Astrocyte (in vitro differentiated cells and primary cell): ENCODE results near the gene DZIP1. TPM values are rescaled to one million over a fixed set of nuclear protein-coding genes. Genes with fewer than 3 reads are reported as not detected.

ENCODE experiments used
- DNase-seq: peaks from one replicate; pipeline ENCODE4 v3.0.0-alpha.2; 2010; ENCODE audit warnings: low read depth
- FAIRE-seq: peaks from 2 replicates; lab custom pipeline; 2011; peaks lifted over from hg19 to GRCh38; lab: Jason Lieb, UNC
- H2AFZ ChIP-seq: 2 replicates; pipeline ENCODE4 v1.6.0; 2012; ENCODE audit warnings: low read depth, low read length, inconsistent platforms
- H3K27ac ChIP-seq: 2 replicates; pipeline ENCODE4 v1.5.1; 2011; ENCODE audit warnings: low read depth, low read length, inconsistent platforms
- H3K27me3 ChIP-seq: 2 replicates; pipeline ENCODE4 v1.6.0; 2011; ENCODE audit warnings: low read length, inconsistent platforms; ENCODE audit not compliant: insufficient read depth
- H3K36me3 ChIP-seq: 2 replicates; pipeline ENCODE4 v1.5.1; 2011; ENCODE audit warnings: low read length, inconsistent platforms; ENCODE audit not compliant: insufficient read depth
- H3K4me1 ChIP-seq: 2 replicates; pipeline ENCODE4 v1.5.1; 2011; ENCODE audit warnings: low read length, inconsistent platforms; ENCODE audit not compliant: insufficient read depth
- H3K4me2 ChIP-seq: 2 replicates; pipeline ENCODE4 v1.6.0; 2012; ENCODE audit warnings: low read length, inconsistent platforms
- H3K4me3 ChIP-seq: 2 replicates; pipeline ENCODE4 v1.5.1; 2011; ENCODE audit warnings: low read depth, mild to moderate bottlenecking, low read length, inconsistent platforms; ENCODE audit not compliant: insufficient read depth
- H3K79me2 ChIP-seq: 2 replicates; pipeline ENCODE4 v1.6.0; 2012; ENCODE audit warnings: mild to moderate bottlenecking, low read length, inconsistent platforms; ENCODE audit not compliant: insufficient read depth
- H3K9ac ChIP-seq: 2 replicates; pipeline ENCODE4 v1.6.0; 2012; ENCODE audit warnings: mild to moderate bottlenecking, low read length, inconsistent platforms
- H3K9me3 ChIP-seq: 2 replicates; pipeline ENCODE4 v1.5.1; 2012; ENCODE audit warnings: low read depth, mild to moderate bottlenecking, low read length, inconsistent platforms; ENCODE audit not compliant: insufficient read depth
- H4K20me1 ChIP-seq: 2 replicates; pipeline ENCODE4 v1.6.0; 2012; ENCODE audit warnings: low read length, inconsistent platforms; ENCODE audit not compliant: insufficient read depth
- H3K27ac Mint-ChIP-seq: one replicate; pipeline ENCODE4 v1.8.0; 2021; ENCODE audit warnings: mild to moderate bottlenecking, mixed read lengths; ENCODE audit not compliant: unreplicated experiment
- H3K27me3 Mint-ChIP-seq: one replicate; pipeline ENCODE4 v1.8.0; 2021; ENCODE audit warnings: low read depth, mixed read lengths; ENCODE audit not compliant: unreplicated experiment
- H3K36me3 Mint-ChIP-seq: one replicate; pipeline ENCODE4 v1.8.0; 2021; ENCODE audit warnings: low read depth, mixed read lengths; ENCODE audit not compliant: unreplicated experiment
- H3K4me1 Mint-ChIP-seq: one replicate; pipeline ENCODE4 v1.8.0; 2021; ENCODE audit warnings: low read depth, mixed read lengths; ENCODE audit not compliant: unreplicated experiment
- H3K4me3 Mint-ChIP-seq: one replicate; pipeline ENCODE4 v1.8.0; 2021; ENCODE audit warnings: mild to moderate bottlenecking, moderate library complexity, mixed read lengths; ENCODE audit not compliant: unreplicated experiment
- H3K9me3 Mint-ChIP-seq: one replicate; pipeline ENCODE4 v1.8.0; 2021; ENCODE audit warnings: mild to moderate bottlenecking, mixed read lengths; ENCODE audit not compliant: unreplicated experiment
- EZH2 ChIP-seq: IDR thresholded peaks from 2 replicates; pipeline ENCODE4 v1.6.1; 2012; ENCODE audit warnings: mild to moderate bottlenecking, low read length, inconsistent platforms; ENCODE audit not compliant: insufficient read depth
- total RNA-seq: library from RNA; stranded (reverse); gene quantifications from 2 replicates; pipeline ENCODE4 v1.2.1, GENCODE V29; 2021
- TF ChIP-seq, protein P1 (sequence below): IDR thresholded peaks from 2 replicates; pipeline ENCODE4 v1.5.1; 2011; ENCODE audit warnings: low read depth, mild to moderate bottlenecking, inconsistent platforms, low read length, moderate library complexity; ENCODE audit not compliant: insufficient read depth

Gene DZIP1
- total RNA-seq, 1 donor from 2014 or later = 52.4 TPM

DNA sequence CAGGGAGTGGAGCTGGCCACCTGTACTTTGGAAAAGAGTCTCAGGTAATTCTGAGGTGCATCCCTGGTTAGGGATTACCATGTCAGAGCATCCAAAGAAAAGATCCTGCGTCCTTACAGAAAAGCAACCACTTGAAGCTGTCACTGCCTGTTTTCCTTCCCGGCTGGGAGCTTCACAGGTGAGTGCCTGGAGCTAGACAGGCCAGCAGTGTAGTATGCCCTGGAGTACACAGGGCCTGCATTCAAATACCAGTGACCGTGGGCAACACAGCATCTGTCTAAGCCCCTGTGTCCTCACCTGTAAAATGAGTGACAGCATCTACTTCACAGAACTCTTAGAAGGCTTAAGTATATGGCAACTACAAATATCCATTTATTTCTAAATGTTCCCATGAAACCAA lies 29.0 kb downstream of the DZIP1 start:
- no peaks in the 10 kb centered on the region for H3K9me3 ChIP-seq
- Mint-ChIP-seq H3K36me3 (peaks cover 21% of the 10 kb centered on the region), H3K27me3 (no peaks in the 10 kb centered on the region), H3K4me1 (peaks cover 15% of the 10 kb centered on the region), H3K27ac (no peak overlapping the region), H3K9me3 (no peaks in the 10 kb centered on the region), H3K4me3 (no peak overlapping the region)
- H2AFZ ChIP-seq = no peak overlapping the region
- H3K4me2 ChIP-seq = no peak overlapping the region
- peaks cover 24% of the 10 kb centered on the region for H4K20me1 ChIP-seq
- no peak for TF ChIP-seq EZH2
- TF ChIP-seq, protein P1, sequence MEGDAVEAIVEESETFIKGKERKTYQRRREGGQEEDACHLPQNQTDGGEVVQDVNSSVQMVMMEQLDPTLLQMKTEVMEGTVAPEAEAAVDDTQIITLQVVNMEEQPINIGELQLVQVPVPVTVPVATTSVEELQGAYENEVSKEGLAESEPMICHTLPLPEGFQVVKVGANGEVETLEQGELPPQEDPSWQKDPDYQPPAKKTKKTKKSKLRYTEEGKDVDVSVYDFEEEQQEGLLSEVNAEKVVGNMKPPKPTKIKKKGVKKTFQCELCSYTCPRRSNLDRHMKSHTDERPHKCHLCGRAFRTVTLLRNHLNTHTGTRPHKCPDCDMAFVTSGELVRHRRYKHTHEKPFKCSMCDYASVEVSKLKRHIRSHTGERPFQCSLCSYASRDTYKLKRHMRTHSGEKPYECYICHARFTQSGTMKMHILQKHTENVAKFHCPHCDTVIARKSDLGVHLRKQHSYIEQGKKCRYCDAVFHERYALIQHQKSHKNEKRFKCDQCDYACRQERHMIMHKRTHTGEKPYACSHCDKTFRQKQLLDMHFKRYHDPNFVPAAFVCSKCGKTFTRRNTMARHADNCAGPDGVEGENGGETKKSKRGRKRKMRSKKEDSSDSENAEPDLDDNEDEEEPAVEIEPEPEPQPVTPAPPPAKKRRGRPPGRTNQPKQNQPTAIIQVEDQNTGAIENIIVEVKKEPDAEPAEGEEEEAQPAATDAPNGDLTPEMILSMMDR = no peak
- H3K79me2 ChIP-seq = no peaks in the 10 kb centered on the region
- no peak for DNase-seq
- H3K36me3 ChIP-seq = peaks cover 49% of the 10 kb centered on the region
- H3K9ac ChIP-seq = no peak overlapping the region
- no peak for FAIRE-seq
- no peak overlapping the region for H3K4me3 ChIP-seq
- H3K27ac ChIP-seq = no peak overlapping the region
- H3K4me1 ChIP-seq = no peaks in the 10 kb centered on the region
- no peaks in the 10 kb centered on the region for H3K27me3 ChIP-seq

DNA sequence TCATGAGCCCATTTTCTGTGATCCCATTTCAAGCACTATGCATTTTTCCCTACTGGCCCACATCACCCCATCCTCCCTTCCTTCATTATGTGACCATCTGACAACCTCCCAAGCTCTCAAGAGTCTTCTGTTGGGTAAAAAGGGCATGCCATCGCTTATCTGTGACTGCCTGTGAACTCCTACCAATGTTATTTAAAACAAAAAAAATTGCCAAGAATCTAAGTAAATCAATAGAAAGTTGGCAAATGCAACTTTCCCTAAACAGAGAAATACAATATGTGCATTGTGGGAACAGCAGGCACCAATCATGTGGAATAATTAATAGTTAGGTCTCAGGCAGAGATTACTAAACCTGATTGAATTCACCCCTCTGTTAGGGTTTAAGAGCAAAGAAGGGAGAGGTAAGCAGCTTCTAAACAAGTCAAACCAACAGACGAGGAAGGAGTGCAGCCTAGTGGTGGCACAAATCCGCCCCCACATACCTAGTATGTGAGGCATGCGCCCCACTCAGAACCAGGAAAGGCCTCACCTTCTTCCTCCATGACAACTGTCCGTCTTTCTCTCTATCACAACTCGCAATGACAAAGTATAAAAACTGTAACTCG lies 29.8 kb downstream of the DZIP1 start:
- Histone ChIP-seq H2AFZ (no peak overlapping the region), H3K36me3 (peaks cover 42% of the 10 kb centered on the region), H3K4me2 (no peak overlapping the region), H3K27ac (no peak overlapping the region), H3K9ac (no peak overlapping the region), H3K4me3 (no peak overlapping the region), H3K79me2 (no peaks in the 10 kb centered on the region), H3K9me3 (no peaks in the 10 kb centered on the region), H4K20me1 (peaks cover 24% of the 10 kb centered on the region), H3K27me3 (no peaks in the 10 kb centered on the region), H3K4me1 (no peaks in the 10 kb centered on the region)
- H3K36me3 Mint-ChIP-seq = peaks cover 21% of the 10 kb centered on the region
- no peaks in the 10 kb centered on the region for H3K9me3 Mint-ChIP-seq
- no peak for DNase-seq
- FAIRE-seq = no peak
- no peak overlapping the region for H3K4me3 Mint-ChIP-seq
- peaks cover 15% of the 10 kb centered on the region for H3K4me1 Mint-ChIP-seq
- no peaks in the 10 kb centered on the region for H3K27me3 Mint-ChIP-seq
- H3K27ac Mint-ChIP-seq = no peak overlapping the region
- TF ChIP-seq, protein P1 = no peak
- no peak for TF ChIP-seq EZH2

DNA sequence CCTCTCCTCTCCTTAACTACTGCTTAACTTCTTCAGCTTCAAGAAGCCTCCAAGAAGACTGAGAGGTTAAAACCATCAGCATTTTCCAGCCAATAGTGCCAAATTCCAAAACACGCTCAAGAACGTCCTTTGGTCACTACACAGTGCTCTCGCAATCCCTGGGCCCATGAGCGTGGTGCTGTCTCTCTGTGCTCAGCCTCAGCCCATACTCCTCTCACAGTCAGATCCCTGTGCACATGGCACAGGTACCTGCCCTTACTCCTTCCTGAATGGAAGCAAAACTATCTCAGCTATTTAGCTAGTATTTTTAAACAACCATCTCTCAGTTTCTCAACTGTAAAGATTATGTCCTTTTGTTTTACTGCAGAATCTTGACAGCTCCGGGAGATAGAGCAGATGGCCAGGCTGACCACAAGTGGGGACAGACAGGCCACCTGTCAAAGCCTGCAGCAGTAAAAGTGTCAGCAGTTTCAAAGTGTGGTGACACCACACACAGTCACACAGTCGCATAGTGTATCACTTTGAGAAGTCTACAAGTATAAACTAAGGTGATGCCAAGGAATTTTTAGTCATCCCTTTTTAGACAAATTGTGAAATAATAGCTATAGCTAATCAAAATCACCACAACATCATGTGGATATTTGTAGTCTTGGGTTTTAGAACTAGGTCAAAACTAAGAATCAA lies 35.7 kb downstream of the DZIP1 start:
- Histone ChIP-seq H3K36me3 (peaks cover 30% of the 10 kb centered on the region), H3K9ac (no peak overlapping the region), H2AFZ (no peak overlapping the region), H3K9me3 (no peaks in the 10 kb centered on the region), H3K4me2 (no peak overlapping the region), H4K20me1 (no peaks in the 10 kb centered on the region), H3K27me3 (no peaks in the 10 kb centered on the region), H3K4me3 (no peak overlapping the region), H3K79me2 (no peaks in the 10 kb centered on the region), H3K27ac (no peak overlapping the region), H3K4me1 (peaks cover 19% of the 10 kb centered on the region)
- Mint-ChIP-seq H3K4me3 (no peak overlapping the region), H3K27me3 (no peaks in the 10 kb centered on the region), H3K27ac (no peak overlapping the region), H3K9me3 (no peaks in the 10 kb centered on the region), H3K36me3 (peaks cover 13% of the 10 kb centered on the region), H3K4me1 (peaks cover 2% of the 10 kb centered on the region)
- TF ChIP-seq, protein P1 = no peak
- no peak for TF ChIP-seq EZH2
- FAIRE-seq (no peak), DNase-seq (no peak)
